Measurements from ENCODE around the gene MCEE. TPM values are rescaled to one million over a fixed set of nuclear protein-coding genes. Genes with fewer than 3 reads are reported as not detected.

Gene MCEE
- total RNA-seq, 1 donor from 2014 or later: 9.9 TPM

- no peak for TF ChIP-seq CTCF (conservative IDR thresholded peaks at IDR 0.05)
- Mint-ChIP-seq H3K27me3 (ENCODE audit: low read depth) (no peaks in the 10 kb centered on the region), H3K4me1 (peaks cover 6% of the 10 kb centered on the region), H3K4me3 (no peak overlapping the region), H3K36me3 (ENCODE audit: low read depth) (peaks cover 10% of the 10 kb centered on the region), H3K27ac (ENCODE audit: unreplicated experiment) (no peak overlapping the region), H3K9me3 (no peaks in the 10 kb centered on the region)
- DNase-seq (ENCODE audit: low read depth, low spot score): no peak
These were observed 21.6 kb upstream of the MCEE start for GRCh38 chr2:71151620-71152019.

- no peaks in the 10 kb centered on the region for H3K27me3 Mint-ChIP-seq (ENCODE audit: low read depth)
- no peak for DNase-seq (ENCODE audit: low read depth, low spot score)
- no peak overlapping the region for H3K27ac Mint-ChIP-seq (ENCODE audit: unreplicated experiment)
- peak; percentile 23 for TF ChIP-seq CTCF (conservative IDR thresholded peaks at IDR 0.05)
- H3K4me3 Mint-ChIP-seq: no peak overlapping the region
- peaks cover 12% of the 10 kb centered on the region for H3K36me3 Mint-ChIP-seq (ENCODE audit: low read depth)
- H3K4me1 Mint-ChIP-seq: peaks cover 4% of the 10 kb centered on the region
- H3K9me3 Mint-ChIP-seq: no peaks in the 10 kb centered on the region
These were observed 20.2 kb upstream of the MCEE start for GRCh38 chr2:71150082-71150816.

GRCh38 chr2:71148506-71149063, 18.6 kb upstream of the MCEE start:
- Mint-ChIP-seq H3K9me3 (no peaks in the 10 kb centered on the region), H3K27me3 (ENCODE audit: low read depth) (no peaks in the 10 kb centered on the region), H3K27ac (ENCODE audit: unreplicated experiment) (no peak overlapping the region), H3K4me1 (no peaks in the 10 kb centered on the region), H3K36me3 (ENCODE audit: low read depth) (peaks cover 16% of the 10 kb centered on the region), H3K4me3 (no peak overlapping the region)
- TF ChIP-seq CTCF (conservative IDR thresholded peaks at IDR 0.05): no peak
- DNase-seq (ENCODE audit: low read depth, low spot score): no peak

DNA sequence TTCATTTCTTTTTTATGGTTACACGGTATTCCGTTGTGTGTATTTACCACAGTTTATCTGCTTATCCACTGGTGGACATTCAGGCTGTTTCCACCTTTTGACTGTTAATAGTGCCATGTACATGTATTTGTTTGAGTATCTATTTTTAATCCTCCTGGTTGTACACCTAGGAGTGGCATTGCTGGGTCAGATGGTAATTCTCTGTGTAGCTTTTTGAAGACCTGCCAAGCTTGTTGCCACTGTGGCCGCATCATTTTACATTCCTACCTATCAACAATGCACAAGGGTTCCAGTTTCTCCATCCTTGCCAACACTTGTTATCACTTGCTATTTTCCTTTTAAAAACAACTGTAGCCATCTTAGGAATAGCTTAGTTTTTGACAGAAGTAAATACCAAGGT, 13.8 kb upstream of the MCEE start:
- no peak overlapping the region for H3K27ac Mint-ChIP-seq (ENCODE audit: unreplicated experiment)
- H3K36me3 Mint-ChIP-seq (ENCODE audit: low read depth): peaks cover 18% of the 10 kb centered on the region
- H3K9me3 Mint-ChIP-seq: no peaks in the 10 kb centered on the region
- H3K27me3 Mint-ChIP-seq (ENCODE audit: low read depth): no peaks in the 10 kb centered on the region
- TF ChIP-seq CTCF (conservative IDR thresholded peaks at IDR 0.05): no peak
- DNase-seq (ENCODE audit: low read depth, low spot score): no peak
- H3K4me3 Mint-ChIP-seq: no peak overlapping the region
- H3K4me1 Mint-ChIP-seq: no peaks in the 10 kb centered on the region

- Mint-ChIP-seq H3K36me3 (ENCODE audit: low read depth) (peaks cover 6% of the 10 kb centered on the region), H3K4me1 (no peaks in the 10 kb centered on the region), H3K27ac (ENCODE audit: unreplicated experiment) (no peak overlapping the region), H3K4me3 (no peak overlapping the region), H3K9me3 (no peaks in the 10 kb centered on the region), H3K27me3 (ENCODE audit: low read depth) (no peaks in the 10 kb centered on the region)
- no peak for DNase-seq (ENCODE audit: low read depth, low spot score)
- no peak for TF ChIP-seq CTCF (conservative IDR thresholded peaks at IDR 0.05)
These were observed 6.1 kb upstream of the MCEE start for GRCh38 chr2:71136174-71136573.

Measured in neural crest cell (in vitro differentiated cells).